HCT116 (cell line): Measurements from ENCODE around the gene HDAC1. TPM values are rescaled to one million over a fixed set of nuclear protein-coding genes. Genes with fewer than 3 reads are reported as not detected.

Source experiments
- ATAC-seq: fragments of 200-7000 bp; cut with Tn5 transposase; 2 replicates; pipeline ENCODE4 v1.9.1; 2020; ENCODE audit warnings: mild to moderate bottlenecking, moderate library complexity
- BruUV-seq: library from RNA; stranded (reverse); fragments of 400-500 nt; replicated peaks from 2 replicates; lab custom pipeline; 2021; lab: Mats Ljungman, UMichigan
- CTCF ChIA-PET: fragments of 300-600 bp; sonication (Branson Sonifier 250); formaldehyde crosslinking; loops from one replicate; lab custom pipeline; 2021; ENCODE audit warnings: antibody characterized with exemption; lab: Charles Lee
- POLR2A ChIA-PET: fragments of 300-600, 350-600 bp; sonication (Branson Sonifier 250); formaldehyde crosslinking; loops from one replicate; lab custom pipeline; 2021; ENCODE audit warnings: antibody characterized with exemption; lab: Charles Lee
- RAD21 ChIA-PET, 2 experiments: fragments of 300-600 bp; sonication (Branson Sonifier 250); formaldehyde crosslinking; loops; one replicate each; lab custom pipeline; 2023; ENCODE audit warnings: low total read pairs in 2 of 2; ENCODE audit not compliant: uncharacterized antibody in 2 of 2, unreplicated experiment in 2 of 2, low non-redundant PET in 1 of 2; lab: Charles Lee
- DNase-seq: peaks from one replicate; pipeline ENCODE4 v3.0.0-alpha.2; 2010; ENCODE audit warnings: low read depth, low spot score
- H2AFZ ChIP-seq: fragments of 200-600 bp; shearing (Covaris generic), sonication (generic); 2 replicates; pipeline ENCODE4 v1.6.1; 2017; ENCODE audit warnings: low read depth, mixed run types, mixed read lengths, antibody characterized with exemption, low read length; ENCODE audit not compliant: poor library complexity, severe bottlenecking
- H3K27ac ChIP-seq: 2 replicates; pipeline ENCODE4 v1.5.1; 2012; ENCODE audit warnings: low read depth, low read length
- H3K27me3 ChIP-seq: fragments of 200-600 bp; sonication (generic); 2 replicates; pipeline ENCODE4 v1.6.1; 2016; ENCODE audit warnings: mixed run types, low read length, mixed read lengths; ENCODE audit not compliant: insufficient read depth
- H3K36me3 ChIP-seq, 2 experiments: fragments of 200-500 bp in 1 of 2; fragments of 200-600 bp in 1 of 2; sonication (Bioruptor generic) in 1 of 2; sonication (generic) in 1 of 2; 2 replicates each; pipeline versions ENCODE4 v1.5.1 to v1.6.1; 2014 to 2016; ENCODE audit warnings: low read length in 2 of 2, inconsistent platforms in 1 of 2, mixed read lengths in 1 of 2, mixed run types in 1 of 2; ENCODE audit not compliant: insufficient read depth in 2 of 2, control insufficient read depth in 1 of 2
- H3K4me1 ChIP-seq, 2 experiments: fragments of 200-600 bp in 1 of 2; sonication (generic) in 1 of 2; 2 replicates each; pipeline versions ENCODE4 v1.5.1 to v1.6.1; 2012 to 2017; ENCODE audit warnings: low read length in 2 of 2, inconsistent platforms in 1 of 2, mild to moderate bottlenecking in 1 of 2, mixed read lengths in 1 of 2, mixed run types in 1 of 2, moderate library complexity in 1 of 2; ENCODE audit not compliant: insufficient read depth in 2 of 2, control insufficient read depth in 1 of 2
- H3K4me2 ChIP-seq: fragments of 200-600 bp; sonication (generic); 2 replicates; pipeline ENCODE4 v1.6.1; 2017; ENCODE audit warnings: mixed run types, low read length, mixed read lengths
- H3K4me3 ChIP-seq, 2 experiments: fragments of 200-600 bp in 1 of 2; sonication (generic) in 1 of 2; replicated peaks in 1 of 2; 2 replicates each; pipeline ENCODE4 v1.5.1; 2011 to 2016; ENCODE audit warnings: low read length in 2 of 2, control low read depth in 1 of 2, low read depth in 1 of 2, mild to moderate bottlenecking in 1 of 2, mixed read lengths in 1 of 2, mixed run types in 1 of 2
- H3K79me2 ChIP-seq: fragments of 200-600 bp; sonication (generic); 2 replicates; pipeline ENCODE4 v1.6.1; 2017; ENCODE audit warnings: mild to moderate bottlenecking, mixed run types, low read length, moderate library complexity, mixed read lengths; ENCODE audit not compliant: insufficient read depth
- H3K9ac ChIP-seq: fragments of 200-600 bp; sonication (generic); 2 replicates; pipeline ENCODE4 v1.6.1; 2016; ENCODE audit warnings: low read length, mixed read lengths
- H3K9me2 ChIP-seq: fragments of 200-600 bp; sonication (generic), shearing (Covaris generic); 2 replicates; pipeline ENCODE4 v1.6.1; 2017; ENCODE audit warnings: mixed run types, mild to moderate bottlenecking, moderate library complexity; ENCODE audit not compliant: insufficient read depth
- H3K9me3 ChIP-seq, 2 experiments: fragments of 200-500 bp in 1 of 2; fragments of 200-600 bp in 1 of 2; sonication (Bioruptor generic) in 1 of 2; sonication (generic) in 1 of 2; 2 replicates each; pipeline ENCODE4 v1.6.1; 2014 to 2017; ENCODE audit warnings: low read length in 2 of 2, mixed read lengths in 2 of 2, inconsistent platforms in 1 of 2, low read depth in 1 of 2, mild to moderate bottlenecking in 1 of 2, mixed run types in 1 of 2, moderate library complexity in 1 of 2; ENCODE audit not compliant: control insufficient read depth in 1 of 2, insufficient read depth in 1 of 2
- H4K20me1 ChIP-seq: fragments of 200-600 bp; sonication (generic), shearing (Covaris generic); 2 replicates; pipeline ENCODE4 v1.6.1; 2017; ENCODE audit warnings: mixed run types, mild to moderate bottlenecking, moderate library complexity; ENCODE audit not compliant: insufficient read depth
- CBX3 ChIP-seq: IDR thresholded peaks from 2 replicates; pipeline ENCODE4 v1.6.1; 2012; ENCODE audit warnings: low read depth
- JUND ChIP-seq: IDR thresholded peaks from 2 replicates; pipeline ENCODE4 v1.6.1; 2012
- POLR2A ChIP-seq: IDR thresholded peaks from 2 replicates; pipeline ENCODE4 v1.7.0; 2011; ENCODE audit warnings: borderline replicate concordance; ENCODE audit not compliant: insufficient read depth, insufficient read length; ENCODE audit errors: extremely low read depth
- RAD21 ChIP-seq: IDR thresholded peaks from 2 replicates; pipeline ENCODE4 v1.6.1; 2012; ENCODE audit warnings: low read depth, mild to moderate bottlenecking
- YY1 ChIP-seq: IDR thresholded peaks from 2 replicates; pipeline ENCODE4 v1.6.1; 2011; ENCODE audit warnings: low read length, low read depth, moderate library complexity, mild to moderate bottlenecking; ENCODE audit not compliant: insufficient replicate concordance; ENCODE audit errors: extremely low read depth
- ZFX ChIP-seq: fragments of 450-650 bp; IDR thresholded peaks from 2 replicates; pipeline ENCODE4 v1.6.1; 2017
- ZNF274 ChIP-seq: fragments of 200-500 bp; sonication (Bioruptor generic); IDR thresholded peaks from 2 replicates; pipeline ENCODE4 v1.6.1; 2014; ENCODE audit warnings: mild to moderate bottlenecking, low read depth, low read length, inconsistent platforms
- intact Hi-C: fragments of 100-400 bp; cut with micrococcal nuclease; formaldehyde crosslinking; loops from 2 replicates; pipeline ENCODE4 v1.10.0; 2022
- total RNA-seq: library from RNA; stranded (reverse); gene quantifications from one replicate; pipeline ENCODE4 v1.2.1, GENCODE V29; 2021; ENCODE audit not compliant: unreplicated experiment
- TF ChIP-seq, protein P1 (sequence below), 3 experiments: fragments of 200-600 bp in 1 of 3; sonication (generic) in 1 of 3; IDR thresholded peaks in 2 of 3; conservative IDR thresholded peaks in 1 of 3; 2 replicates each; pipeline ENCODE4 v1.5.1; 2012 to 2017; ENCODE audit warnings: low read depth in 2 of 3, low read length in 2 of 3, antibody characterized with exemption in 1 of 3, borderline replicate concordance in 1 of 3, control low read depth in 1 of 3, mild to moderate bottlenecking in 1 of 3, mixed read lengths in 1 of 3, mixed run types in 1 of 3, moderate library complexity in 1 of 3; ENCODE audit not compliant: insufficient read depth in 1 of 3

The HDAC1 gene
- total RNA-seq, 1 experiment from 2014 or later: 232 TPM

DNA sequence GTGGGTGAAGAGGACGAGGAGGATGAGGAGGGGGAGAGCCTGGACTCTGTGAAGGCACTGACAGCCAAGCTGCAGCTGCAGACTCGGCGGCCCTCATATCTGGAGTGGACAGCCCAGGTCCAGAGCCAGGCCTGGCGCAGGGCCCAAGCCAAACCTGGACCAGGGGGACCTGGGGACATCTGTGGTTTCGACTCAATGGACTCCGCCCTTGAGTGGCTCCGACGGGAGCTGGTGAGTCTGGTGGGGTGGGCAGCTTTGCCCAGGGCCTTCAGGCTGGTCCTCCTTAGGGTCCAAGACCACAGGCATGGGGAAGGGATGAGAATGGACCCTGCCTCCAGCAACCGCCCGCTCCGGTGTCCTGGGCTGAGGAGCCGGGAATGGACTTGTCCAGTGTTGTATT is 44.4 kb upstream of the HDAC1 start:
- Histone ChIP-seq H3K9ac (no peak overlapping the region), H3K79me2 (no peaks in the 10 kb centered on the region), H2AFZ (no peak overlapping the region), H3K4me3 (no peak overlapping the region), H3K36me3 (no peaks in the 10 kb centered on the region), H3K9me3 (no peaks in the 10 kb centered on the region), H3K4me2 (no peak overlapping the region), H3K27me3 (no peaks in the 10 kb centered on the region), H4K20me1 (no peaks in the 10 kb centered on the region), H3K9me2 (no peaks in the 10 kb centered on the region), H3K4me1 (peaks cover 6 to 19% of the 10 kb centered on the region in 2 experiments), H3K27ac (no peak overlapping the region; the same call in 1 of the 2 replicates)
- RAD21 ChIA-PET: no interaction called here
- POLR2A ChIA-PET: no interaction called here
- intact Hi-C loops: no loop called here
- no peak for ATAC-seq
- TF ChIP-seq YY1: no peak
- no peak for TF ChIP-seq ZFX
- TF ChIP-seq POLR2A: no peak
- no peak for DNase-seq
- CTCF ChIA-PET: interaction anchor here (1.1 to 1.6 kb wide), 3 partner anchors 18 to 43 kb away, joined by 3 to 9 read pairs (median 3); no protein-coding TSS in a partner anchor
- no TSS peak for BruUV-seq

DNA sequence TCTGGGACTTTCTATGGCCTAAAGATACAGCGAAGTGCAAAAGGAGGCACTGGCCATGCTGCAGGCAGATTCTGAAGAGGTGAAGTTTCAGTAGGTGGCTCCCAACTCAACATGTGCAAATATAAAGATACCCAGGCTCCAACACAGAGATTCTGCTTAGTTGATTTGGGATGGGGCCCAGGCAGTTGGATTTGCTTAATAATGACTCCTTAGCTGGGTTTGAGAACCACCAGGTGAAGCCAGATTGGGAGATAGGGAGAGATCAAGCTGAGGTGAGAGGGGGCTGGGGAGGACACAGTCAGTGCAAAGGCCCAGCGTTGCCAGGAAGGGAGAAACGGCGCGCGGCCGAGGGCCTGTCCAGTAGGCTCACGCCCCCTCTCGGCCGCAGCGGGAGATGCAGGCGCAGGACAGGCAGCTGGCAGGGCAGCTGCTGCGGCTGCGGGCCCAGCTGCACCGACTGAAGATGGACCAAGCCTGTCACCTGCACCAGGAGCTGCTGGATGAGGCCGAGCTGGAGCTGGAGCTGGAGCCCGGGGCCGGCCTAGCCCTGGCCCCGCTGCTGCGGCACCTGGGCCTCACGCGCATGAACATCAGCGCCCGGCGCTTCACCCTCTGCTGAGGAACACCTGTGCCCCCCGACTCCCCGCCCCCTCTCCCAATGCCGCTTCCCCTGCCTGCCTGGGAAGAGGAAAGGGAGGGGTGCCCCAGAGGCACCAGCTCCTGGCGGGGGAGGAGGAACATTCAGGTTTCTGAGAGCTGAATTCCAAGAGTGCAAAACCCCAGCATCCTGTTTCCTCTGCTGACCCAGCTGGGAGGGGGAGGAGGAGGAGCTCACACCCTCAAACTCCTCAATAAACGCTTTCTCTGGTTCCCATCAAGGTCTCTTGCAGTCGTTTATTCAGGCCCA is 43.6 kb upstream of the HDAC1 start:
- peak; percentile 96 for ATAC-seq
- peak overlapping the region; percentile 80 for H2AFZ ChIP-seq
- no peak for DNase-seq
- ChIA-PET POLR2A (no interaction called here), CTCF (interaction anchor here (0.6 to 1.7 kb wide), 12 partner anchors 8 to 48 kb away, joined by 3 to 10 read pairs (median 3); partner anchors contain the start of genes CCDC28B, EIF3I and TMEM234), RAD21 (interaction anchor here (1.0 kb wide), 2 partner anchors 32 to 33 kb away, joined by 4 read pairs; no protein-coding TSS in a partner anchor)
- H3K36me3 ChIP-seq: no peaks in the 10 kb centered on the region
- H3K4me3 ChIP-seq: no peak overlapping the region
- H3K4me2 ChIP-seq: peak overlapping the region; percentile 54
- H3K27ac ChIP-seq: no peak overlapping the region
- H4K20me1 ChIP-seq: no peaks in the 10 kb centered on the region
- no peaks in the 10 kb centered on the region for H3K27me3 ChIP-seq
- intact Hi-C loops: no loop called here
- TF ChIP-seq ZFX (peak; percentile 17; the same call in 1 of the 2 replicates), RAD21 (peak; percentile 82), ZNF274 (no peak), JUND (no peak), CBX3 (peak; percentile 81), YY1 (peak; percentile 57)
- TF ChIP-seq, protein P1, sequence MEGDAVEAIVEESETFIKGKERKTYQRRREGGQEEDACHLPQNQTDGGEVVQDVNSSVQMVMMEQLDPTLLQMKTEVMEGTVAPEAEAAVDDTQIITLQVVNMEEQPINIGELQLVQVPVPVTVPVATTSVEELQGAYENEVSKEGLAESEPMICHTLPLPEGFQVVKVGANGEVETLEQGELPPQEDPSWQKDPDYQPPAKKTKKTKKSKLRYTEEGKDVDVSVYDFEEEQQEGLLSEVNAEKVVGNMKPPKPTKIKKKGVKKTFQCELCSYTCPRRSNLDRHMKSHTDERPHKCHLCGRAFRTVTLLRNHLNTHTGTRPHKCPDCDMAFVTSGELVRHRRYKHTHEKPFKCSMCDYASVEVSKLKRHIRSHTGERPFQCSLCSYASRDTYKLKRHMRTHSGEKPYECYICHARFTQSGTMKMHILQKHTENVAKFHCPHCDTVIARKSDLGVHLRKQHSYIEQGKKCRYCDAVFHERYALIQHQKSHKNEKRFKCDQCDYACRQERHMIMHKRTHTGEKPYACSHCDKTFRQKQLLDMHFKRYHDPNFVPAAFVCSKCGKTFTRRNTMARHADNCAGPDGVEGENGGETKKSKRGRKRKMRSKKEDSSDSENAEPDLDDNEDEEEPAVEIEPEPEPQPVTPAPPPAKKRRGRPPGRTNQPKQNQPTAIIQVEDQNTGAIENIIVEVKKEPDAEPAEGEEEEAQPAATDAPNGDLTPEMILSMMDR (IDR thresholded peaks at IDR 0.05 in 2 of 3, conservative IDR thresholded peaks at IDR 0.05 in 1 of 3; ENCODE audit: borderline replicate concordance in 1 of 3, insufficient read depth in 1 of 3, low read depth in 2 of 3, low read length in 2 of 3): peak; percentile 73 to 96 (median 85)
- no peaks in the 10 kb centered on the region for H3K9me3 ChIP-seq
- BruUV-seq: no TSS peak
- no peaks in the 10 kb centered on the region for H3K9me2 ChIP-seq
- no peak overlapping the region for H3K9ac ChIP-seq
- H3K4me1 ChIP-seq: peaks cover 0 to 16% of the 10 kb centered on the region in 2 experiments; a peak in 3 of 4 replicates
- no peaks in the 10 kb centered on the region for H3K79me2 ChIP-seq
